Esophagus muscularis mucosa (tissue), 4 donors: ENCODE data around the gene LAMB1. TPM values are rescaled to one million over a fixed set of nuclear protein-coding genes. Genes with fewer than 3 reads are reported as not detected.

ENCODE experiments used
- DNase-seq: peaks from one replicate; pipeline ENCODE4 v3.0.0-alpha.2; 2017; ENCODE audit errors: extremely low spot score
- H3K27ac ChIP-seq, 4 donors: fragments of 200-600 bp; sonication (generic); replicated peaks in 1 of 4; 1 replicate in 3 of 4; 2 replicates in 1 of 4; pipeline ENCODE4 v1.5.1; 2016 to 2019; ENCODE audit warnings: mild to moderate bottlenecking in 1 of 4
- H3K27me3 ChIP-seq, 4 donors: fragments of 200-600 bp; sonication (generic); one replicate each; pipeline versions ENCODE4 v1.5.1 to v1.6.0; 2016 to 2019
- H3K36me3 ChIP-seq, 4 donors: fragments of 200-600 bp; sonication (generic); one replicate each; pipeline ENCODE4 v1.5.1; 2016 to 2019
- H3K4me1 ChIP-seq, 4 donors: fragments of 200-600 bp; sonication (generic); one replicate each; pipeline ENCODE4 v1.5.1; 2016 to 2019
- H3K4me3 ChIP-seq, 4 donors: fragments of 200-600 bp; sonication (generic); 1 replicate in 2 of 4; 2 replicates in 2 of 4; pipeline ENCODE4 v1.5.1; 2016 to 2019; ENCODE audit warnings: mild to moderate bottlenecking in 4 of 4, moderate library complexity in 1 of 4
- H3K9me3 ChIP-seq, 4 donors: fragments of 200-600 bp; sonication (generic); 1 replicate in 3 of 4; 2 replicates in 1 of 4; pipeline ENCODE4 v1.5.1; 2016 to 2019
- EP300 ChIP-seq: sonication (generic); formaldehyde crosslinking; IDR thresholded peaks from one replicate; pipeline ENCODE4 v1.6.1; 2017; ENCODE audit warnings: antibody characterized with exemption
- POLR2A ChIP-seq: fragments of 450-650 bp; IDR thresholded peaks from one replicate; pipeline ENCODE4 v1.6.1; 2017; ENCODE audit warnings: antibody characterized with exemption, moderate library complexity, mild to moderate bottlenecking, low read depth
- POLR2AphosphoS5 ChIP-seq, 2 donors: sonication (generic); formaldehyde crosslinking; IDR thresholded peaks; one replicate each; pipeline ENCODE4 v1.6.1; 2017; ENCODE audit warnings: antibody characterized with exemption in 2 of 2
- WGBS: methylation state at CpG from one replicate; pipeline ENCODE4 v1.1.5; 2018; 5-methylcytosine and 5-hydroxymethylcytosine counted together
- intact Hi-C: fragments of 100-400 bp; cut with DNase I; formaldehyde crosslinking; loops from one replicate; pipeline ENCODE4 v1.15.1; 2023
- total RNA-seq, 4 donors: library from RNA; depleted of rRNA; stranded (reverse); fragments of >200 nt; gene quantifications; one replicate each; pipeline versions ENCODE4 v1.1.0 to v1.2.1, GENCODE V29; 2016
- TF ChIP-seq, protein P1 (sequence below), 3 experiments: fragments of 200-600 bp in 2 of 3; fragments of 450-650 bp in 1 of 3; sonication (generic) in 2 of 3; IDR thresholded peaks; one replicate each; pipeline ENCODE4 v1.5.1; 2017 to 2019; ENCODE audit warnings: antibody characterized with exemption in 3 of 3, mild to moderate bottlenecking in 2 of 3, moderate library complexity in 1 of 3

The LAMB1 gene
- total RNA-seq, 4 donors from 2014 or later, result 167 to 240 (median 219) TPM

DNA sequence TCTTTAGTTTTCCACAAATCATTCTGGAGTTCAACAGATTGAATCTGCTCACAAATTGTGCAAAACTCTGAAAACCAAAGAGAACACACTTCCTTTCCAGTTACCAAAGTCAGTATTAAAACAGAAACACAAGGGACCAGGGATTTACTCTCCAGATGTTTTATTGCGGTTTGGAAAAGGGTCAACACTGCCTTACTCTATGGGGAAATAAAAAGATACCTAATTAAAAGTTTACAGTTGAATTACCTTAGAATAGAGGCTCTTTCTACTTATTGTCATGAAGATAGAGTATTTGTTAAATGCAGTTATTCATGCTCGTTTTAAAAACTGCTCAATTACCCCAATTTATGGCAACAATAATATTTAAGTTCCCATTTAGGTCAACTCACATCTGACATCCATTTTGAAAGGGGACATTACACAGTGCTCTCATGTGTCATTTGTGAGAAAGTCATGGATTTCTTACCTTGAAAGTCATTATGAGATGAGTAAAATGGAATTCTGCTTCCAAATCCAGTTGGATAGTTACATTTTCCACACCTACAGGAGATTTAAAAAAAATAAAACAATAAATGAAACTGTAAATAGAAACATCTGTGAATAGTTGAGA, 8.4 kb downstream of the LAMB1 start:
- intact Hi-C loops, result no loop called here

DNA sequence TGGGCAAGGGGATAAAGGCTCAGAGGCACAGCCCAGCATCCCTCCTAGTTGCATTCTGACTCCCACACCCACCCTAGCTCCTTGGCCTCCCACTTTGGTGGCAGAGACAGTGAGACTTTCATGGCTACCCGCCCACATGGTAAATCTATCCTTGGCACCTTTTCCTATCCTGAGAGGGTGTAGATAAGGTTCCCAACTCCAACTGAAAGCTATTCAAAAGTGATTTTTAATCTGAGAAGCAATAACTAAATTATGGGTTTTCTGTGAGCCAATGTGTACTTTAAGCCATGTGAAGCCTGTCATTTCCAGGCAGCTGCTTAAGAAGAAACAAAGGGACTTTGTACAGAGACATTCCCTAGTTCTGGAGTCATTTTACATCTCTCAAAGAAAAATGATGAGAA, 9.1 kb downstream of the LAMB1 start:
- intact Hi-C loops, result no loop called here
- Histone ChIP-seq H3K36me3 (peaks cover 10 to 69% (median 35%) of the 10 kb centered on the region in 4 donors), H3K27me3 (no peaks in the 10 kb centered on the region), H3K27ac (peak overlapping the region; percentile 50 to 90 (median 82)), H3K9me3 (no peaks in the 10 kb centered on the region), H3K4me3 (no peak overlapping the region), H3K4me1 (peaks cover 27 to 93% (median 82%) of the 10 kb centered on the region in 4 donors)
- WGBS, result 69% methylated on average over 1 of the region's 1 CpG
- TF ChIP-seq POLR2A (no peak), EP300 (no peak), POLR2AphosphoS5 (IDR thresholded peaks at IDR 0.05) (no peak)
- TF ChIP-seq, protein P1, sequence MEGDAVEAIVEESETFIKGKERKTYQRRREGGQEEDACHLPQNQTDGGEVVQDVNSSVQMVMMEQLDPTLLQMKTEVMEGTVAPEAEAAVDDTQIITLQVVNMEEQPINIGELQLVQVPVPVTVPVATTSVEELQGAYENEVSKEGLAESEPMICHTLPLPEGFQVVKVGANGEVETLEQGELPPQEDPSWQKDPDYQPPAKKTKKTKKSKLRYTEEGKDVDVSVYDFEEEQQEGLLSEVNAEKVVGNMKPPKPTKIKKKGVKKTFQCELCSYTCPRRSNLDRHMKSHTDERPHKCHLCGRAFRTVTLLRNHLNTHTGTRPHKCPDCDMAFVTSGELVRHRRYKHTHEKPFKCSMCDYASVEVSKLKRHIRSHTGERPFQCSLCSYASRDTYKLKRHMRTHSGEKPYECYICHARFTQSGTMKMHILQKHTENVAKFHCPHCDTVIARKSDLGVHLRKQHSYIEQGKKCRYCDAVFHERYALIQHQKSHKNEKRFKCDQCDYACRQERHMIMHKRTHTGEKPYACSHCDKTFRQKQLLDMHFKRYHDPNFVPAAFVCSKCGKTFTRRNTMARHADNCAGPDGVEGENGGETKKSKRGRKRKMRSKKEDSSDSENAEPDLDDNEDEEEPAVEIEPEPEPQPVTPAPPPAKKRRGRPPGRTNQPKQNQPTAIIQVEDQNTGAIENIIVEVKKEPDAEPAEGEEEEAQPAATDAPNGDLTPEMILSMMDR (IDR thresholded peaks at IDR 0.05), result no peak
- DNase-seq, result no peak

More for the DNA sequence above, 8.4 kb downstream of the LAMB1 start:
- Histone ChIP-seq H3K27ac (peak overlapping the region; percentile 50 to 90 (median 82)), H3K27me3 (no peaks in the 10 kb centered on the region), H3K36me3 (peaks cover 10 to 69% (median 35%) of the 10 kb centered on the region in 4 donors), H3K4me1 (peaks cover 27 to 93% (median 82%) of the 10 kb centered on the region in 4 donors), H3K4me3 (no peak overlapping the region), H3K9me3 (no peaks in the 10 kb centered on the region)
- TF ChIP-seq EP300, result no peak
- TF ChIP-seq POLR2AphosphoS5 (IDR thresholded peaks at IDR 0.05), result no peak
- no peak for TF ChIP-seq POLR2A
- TF ChIP-seq, protein P1 (IDR thresholded peaks at IDR 0.05), result no peak
- no peak for DNase-seq
- WGBS, result 49% methylated on average over 2 of the region's 2 CpGs

DNA sequence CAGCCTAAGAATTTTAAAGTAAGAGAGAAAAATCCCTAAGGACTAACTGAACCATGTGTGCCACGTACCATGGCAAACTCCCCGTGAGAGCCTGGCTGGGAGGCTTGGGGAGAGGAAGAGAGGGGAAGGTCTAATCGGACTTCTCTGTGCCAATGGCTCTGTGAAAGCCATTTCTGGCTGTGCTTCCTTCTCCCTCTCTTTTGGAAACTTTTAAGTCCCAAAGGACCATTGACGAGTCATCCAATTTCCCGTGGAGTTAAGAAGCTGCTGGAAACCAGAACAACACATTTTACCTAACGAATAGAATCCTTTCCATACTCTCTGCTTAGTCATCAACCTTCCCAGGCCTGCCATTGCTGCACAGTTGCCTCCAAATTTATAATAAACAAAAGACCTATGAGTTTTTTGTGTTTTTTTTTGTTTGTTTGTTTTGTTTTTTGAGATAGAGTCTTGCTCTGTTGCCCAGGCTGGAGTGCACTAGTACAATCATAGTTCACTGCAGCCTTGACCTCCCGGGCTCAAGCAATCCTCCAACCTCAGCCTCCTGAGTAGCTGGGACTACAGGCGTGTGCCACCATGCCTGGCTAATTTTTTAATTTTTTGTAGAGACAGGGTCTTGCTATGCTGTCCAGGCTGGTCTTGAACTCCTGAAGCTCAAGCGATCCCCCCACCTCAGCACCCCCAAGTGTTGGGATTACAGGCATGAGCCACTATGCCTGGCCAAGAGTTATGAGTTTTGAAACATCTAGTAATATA, 13.2 kb downstream of the LAMB1 start:
- Histone ChIP-seq H3K36me3 (peaks cover 18 to 87% (median 57%) of the 10 kb centered on the region in 4 donors), H3K27me3 (no peaks in the 10 kb centered on the region), H3K9me3 (no peaks in the 10 kb centered on the region), H3K4me1 (peaks cover 16 to 67% (median 51%) of the 10 kb centered on the region in 4 donors), H3K27ac (peak overlapping the region; percentile 47 to 67 (median 60)), H3K4me3 (no peak overlapping the region)
- intact Hi-C loops, result no loop called here
- TF ChIP-seq POLR2AphosphoS5 (IDR thresholded peaks at IDR 0.05) (peak in 1 of 2 donors; percentile 31), EP300 (no peak)
- 68% methylated on average over 9 of the region's 9 CpGs for WGBS
- DNase-seq, result no peak

DNA sequence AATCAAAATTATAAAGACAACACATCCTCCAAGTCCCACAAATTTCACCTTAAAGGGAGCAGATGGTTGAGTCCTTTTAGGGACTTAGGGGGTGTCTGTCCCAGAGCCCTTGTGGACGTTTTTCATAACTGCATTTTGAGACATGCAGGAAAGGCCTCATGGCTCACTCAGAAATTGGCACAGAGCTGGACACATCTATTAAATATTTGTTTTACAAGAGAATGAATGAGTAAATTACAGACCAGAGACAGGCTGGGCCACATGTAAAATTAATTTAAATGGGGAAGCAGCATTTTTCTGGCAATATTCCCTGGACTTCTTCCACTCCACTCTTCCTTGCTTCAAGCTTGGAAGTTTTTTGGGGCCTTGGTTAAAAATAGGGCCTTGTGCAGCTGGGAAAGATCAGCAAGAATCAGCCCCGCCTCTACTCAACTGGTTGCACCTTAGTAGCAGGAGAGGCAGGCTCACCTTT, 20.0 kb downstream of the LAMB1 start:
- WGBS, result 23% methylated on average over 2 of the region's 2 CpGs
- Histone ChIP-seq H3K27me3 (no peaks in the 10 kb centered on the region), H3K27ac (peak overlapping the region; percentile 58 to 73 (median 68)), H3K4me3 (no peak overlapping the region), H3K9me3 (no peaks in the 10 kb centered on the region), H3K36me3 (peaks cover 9 to 72% (median 55%) of the 10 kb centered on the region in 4 donors), H3K4me1 (peaks cover 10 to 70% (median 59%) of the 10 kb centered on the region in 4 donors)
- TF ChIP-seq POLR2A, result no peak
- TF ChIP-seq POLR2AphosphoS5 (IDR thresholded peaks at IDR 0.05), result peak; percentile 45 to 49
- TF ChIP-seq EP300, result no peak
- TF ChIP-seq, protein P1 (IDR thresholded peaks at IDR 0.05), result peak; percentile 9 to 61 (median 23)
- no peak for DNase-seq
- intact Hi-C loops, result loop anchor here (5.0 kb wide), 1 partner anchor 66 kb away; no protein-coding TSS in a partner anchor
